Cardiac muscle cell (in vitro differentiated cells and primary cell): ENCODE results near the gene SERPINE1. TPM values are rescaled to one million over a fixed set of nuclear protein-coding genes. Genes with fewer than 3 reads are reported as not detected.

Experiments used
- DNase-seq, 2 donors: peaks; one replicate each; pipeline versions ENCODE4 v3.0.0 to v3.0.0-alpha.2; 2010 to 2017; ENCODE audit warnings: low read depth in 1 of 2, low spot score in 1 of 2
- H3K27ac ChIP-seq: fragments of 200-600 bp; sonication (generic); 2 replicates; pipeline ENCODE4 v1.5.1; 2016
- H3K27me3 ChIP-seq: fragments of 200-600 bp; sonication (generic); 2 replicates; pipeline ENCODE4 v1.6.0; 2016; ENCODE audit warnings: control low read depth
- H3K36me3 ChIP-seq: fragments of 200-600 bp; sonication (generic); 2 replicates; pipeline ENCODE4 v1.5.1; 2016; ENCODE audit warnings: control low read depth
- H3K4me1 ChIP-seq: fragments of 200-600 bp; sonication (generic); 2 replicates; pipeline ENCODE4 v1.8.1; 2017; ENCODE audit warnings: low read depth, mild to moderate bottlenecking, mixed run types
- H3K4me3 ChIP-seq: fragments of 200-600 bp; sonication (generic); 2 replicates; pipeline ENCODE4 v1.5.1; 2016; ENCODE audit warnings: mild to moderate bottlenecking
- H3K9me3 ChIP-seq: fragments of 200-600 bp; sonication (generic); 2 replicates; pipeline ENCODE4 v1.5.1; 2017; ENCODE audit warnings: low read depth, mild to moderate bottlenecking, control low read depth
- polyA plus RNA-seq: library from polyadenylated mRNA; unstranded; fragments of >200 nt; fragmentation: Nextera tagmentation; extraction: Ambion mirVana; gene quantifications from 2 replicates; pipeline ENCODE4 v1.2.1, GENCODE V29; 2016
- total RNA-seq: library from RNA; depleted of rRNA; stranded (reverse); fragments of >200 nt; gene quantifications from 2 replicates; pipeline ENCODE4 v1.2.3, GENCODE V29; 2016
- TF ChIP-seq, protein P1 (sequence below): IDR thresholded peaks from 2 replicates; pipeline ENCODE4 v1.5.1; 2012; ENCODE audit warnings: low read depth, mild to moderate bottlenecking, low read length

Gene SERPINE1
- total and polyA plus RNA-seq, 2 experiments from 2014 or later = 1.1 to 1.9 TPM

DNA sequence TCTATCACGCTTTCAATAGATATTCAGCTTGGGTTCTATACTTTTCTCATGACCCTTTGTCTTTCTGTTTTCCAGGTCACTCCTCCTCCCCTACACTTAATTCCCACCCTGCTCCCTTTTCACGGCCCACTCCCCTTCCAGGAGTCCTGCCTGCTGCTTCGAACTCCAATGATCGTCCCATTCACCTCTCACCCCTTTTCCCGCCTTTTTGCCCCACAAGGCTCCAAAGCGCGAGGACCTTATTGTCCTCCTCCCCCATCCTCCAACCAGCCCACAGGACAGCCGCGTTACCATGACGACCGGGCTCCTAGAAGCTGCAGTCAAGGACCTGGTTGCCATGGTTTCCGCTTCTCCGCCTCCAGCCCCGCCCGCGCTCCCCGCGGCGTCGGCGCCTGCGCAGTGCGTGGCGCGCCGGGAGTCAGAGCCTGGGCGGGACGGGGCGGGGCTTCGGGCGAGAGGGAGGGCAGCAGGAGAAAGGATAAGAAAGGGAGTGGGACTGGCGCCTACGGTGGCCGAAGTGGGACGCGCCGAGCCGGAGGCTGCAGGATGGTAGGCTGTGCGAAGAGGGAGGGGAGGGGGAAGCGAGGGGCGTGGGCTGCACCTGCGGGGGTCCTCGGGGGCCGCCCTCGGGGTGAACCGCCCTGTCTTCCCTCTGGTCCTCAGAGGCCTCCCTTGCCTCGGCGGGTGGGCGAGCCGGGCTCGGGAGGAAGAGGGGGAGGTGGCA, 27.2 kb downstream of the SERPINE1 start, which contains the start of gene AP1S1:
Gene AP1S1 (plus strand): TSS at position 508 of the 724 bp plus-strand sequence. CDS start 39 bp downstream, at position 547.
- no peaks in the 10 kb centered on the region for H3K36me3 ChIP-seq
- H3K9me3 ChIP-seq = no peaks in the 10 kb centered on the region
- TF ChIP-seq, protein P1, sequence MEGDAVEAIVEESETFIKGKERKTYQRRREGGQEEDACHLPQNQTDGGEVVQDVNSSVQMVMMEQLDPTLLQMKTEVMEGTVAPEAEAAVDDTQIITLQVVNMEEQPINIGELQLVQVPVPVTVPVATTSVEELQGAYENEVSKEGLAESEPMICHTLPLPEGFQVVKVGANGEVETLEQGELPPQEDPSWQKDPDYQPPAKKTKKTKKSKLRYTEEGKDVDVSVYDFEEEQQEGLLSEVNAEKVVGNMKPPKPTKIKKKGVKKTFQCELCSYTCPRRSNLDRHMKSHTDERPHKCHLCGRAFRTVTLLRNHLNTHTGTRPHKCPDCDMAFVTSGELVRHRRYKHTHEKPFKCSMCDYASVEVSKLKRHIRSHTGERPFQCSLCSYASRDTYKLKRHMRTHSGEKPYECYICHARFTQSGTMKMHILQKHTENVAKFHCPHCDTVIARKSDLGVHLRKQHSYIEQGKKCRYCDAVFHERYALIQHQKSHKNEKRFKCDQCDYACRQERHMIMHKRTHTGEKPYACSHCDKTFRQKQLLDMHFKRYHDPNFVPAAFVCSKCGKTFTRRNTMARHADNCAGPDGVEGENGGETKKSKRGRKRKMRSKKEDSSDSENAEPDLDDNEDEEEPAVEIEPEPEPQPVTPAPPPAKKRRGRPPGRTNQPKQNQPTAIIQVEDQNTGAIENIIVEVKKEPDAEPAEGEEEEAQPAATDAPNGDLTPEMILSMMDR = no peak
- H3K4me3 ChIP-seq = peak within 1 kb of the TSS; percentile 86
- H3K27me3 ChIP-seq = no peaks in the 10 kb centered on the region
- DNase-seq = peak; percentile 95
- H3K27ac ChIP-seq = no peak within 1 kb of the TSS
- H3K4me1 ChIP-seq = no peaks in the 10 kb centered on the region

DNA sequence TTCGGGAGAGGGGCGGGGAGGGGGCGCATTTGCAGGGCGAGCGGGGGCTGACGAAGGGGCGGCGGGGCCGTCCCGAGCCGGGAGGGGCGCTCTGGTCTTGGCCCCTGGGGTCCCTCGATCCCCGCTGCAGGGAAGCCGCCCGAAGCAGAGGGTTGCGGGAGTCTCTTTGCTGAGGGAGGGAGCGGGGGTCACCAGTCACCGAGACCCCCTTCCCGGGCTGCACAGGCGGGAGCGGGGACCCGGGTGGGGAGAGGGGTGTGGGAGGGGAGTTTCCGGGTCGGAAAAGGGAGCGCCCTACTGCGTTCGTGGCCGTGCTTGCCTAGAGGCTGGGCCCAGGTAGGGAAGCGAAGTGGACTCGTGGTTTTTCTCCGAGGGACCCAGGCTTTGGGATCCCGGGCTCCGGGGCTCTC, 27.8 kb downstream of the SERPINE1 start:
- H3K4me1 ChIP-seq = no peaks in the 10 kb centered on the region

DNA sequence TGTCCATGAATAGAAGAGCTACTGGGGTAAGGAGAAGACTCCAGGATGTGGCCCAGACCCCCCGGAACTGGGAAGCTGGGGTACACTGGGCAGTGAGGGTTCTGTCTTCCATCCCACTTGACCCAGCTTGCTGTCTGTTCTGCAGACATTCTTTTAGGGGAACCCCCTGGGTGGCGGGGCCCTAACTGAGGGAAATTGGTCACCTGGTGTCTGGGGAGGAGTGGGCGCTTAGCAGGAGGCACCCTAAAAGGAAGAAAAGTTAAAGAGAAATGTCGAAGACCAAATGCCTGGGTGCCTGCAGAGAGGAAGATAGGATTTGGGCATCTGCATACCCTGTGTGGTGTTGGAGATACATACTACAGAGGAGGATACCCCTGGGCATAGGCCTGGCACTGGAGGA, 28.4 kb downstream of the SERPINE1 start:
- Histone ChIP-seq H3K36me3 (no peaks in the 10 kb centered on the region), H3K4me3 (peak overlapping the region; percentile 86), H3K4me1 (no peaks in the 10 kb centered on the region), H3K9me3 (no peaks in the 10 kb centered on the region), H3K27me3 (peaks cover 4% of the 10 kb centered on the region), H3K27ac (no peak overlapping the region)
- no peak for DNase-seq
- TF ChIP-seq, protein P1 = no peak

More for the DNA sequence above, 27.8 kb downstream of the SERPINE1 start:
- Histone ChIP-seq H3K4me3 (peak overlapping the region; percentile 86), H3K36me3 (no peaks in the 10 kb centered on the region), H3K9me3 (no peaks in the 10 kb centered on the region), H3K27ac (no peak overlapping the region), H3K27me3 (no peaks in the 10 kb centered on the region)
- TF ChIP-seq, protein P1 = no peak
- peak in 1 of 2 donors; percentile 30 for DNase-seq

DNA sequence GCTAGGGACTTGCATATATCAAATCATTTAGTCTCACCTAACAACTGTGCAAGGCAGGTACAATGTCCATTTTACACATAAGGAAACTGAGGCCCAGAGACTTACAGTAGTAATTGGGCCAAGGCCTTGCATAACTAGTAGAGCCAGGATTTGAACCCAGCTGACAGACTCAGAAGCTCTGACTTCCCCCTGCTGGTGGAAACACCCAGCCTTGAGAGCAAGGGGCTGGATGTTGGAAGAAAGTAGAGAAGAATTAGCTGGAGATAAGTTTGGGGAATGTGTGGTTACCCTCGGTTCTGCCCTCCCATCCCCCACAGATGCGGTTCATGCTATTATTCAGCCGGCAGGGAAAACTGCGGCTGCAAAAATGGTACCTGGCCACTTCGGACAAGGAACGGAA, 29.4 kb downstream of the SERPINE1 start:
- Histone ChIP-seq H3K4me3 (no peak overlapping the region), H3K36me3 (no peaks in the 10 kb centered on the region), H3K27ac (no peak overlapping the region), H3K4me1 (no peaks in the 10 kb centered on the region), H3K27me3 (peaks cover 14% of the 10 kb centered on the region), H3K9me3 (no peaks in the 10 kb centered on the region)
- no peak for DNase-seq
- TF ChIP-seq, protein P1 = peak; percentile 25

DNA sequence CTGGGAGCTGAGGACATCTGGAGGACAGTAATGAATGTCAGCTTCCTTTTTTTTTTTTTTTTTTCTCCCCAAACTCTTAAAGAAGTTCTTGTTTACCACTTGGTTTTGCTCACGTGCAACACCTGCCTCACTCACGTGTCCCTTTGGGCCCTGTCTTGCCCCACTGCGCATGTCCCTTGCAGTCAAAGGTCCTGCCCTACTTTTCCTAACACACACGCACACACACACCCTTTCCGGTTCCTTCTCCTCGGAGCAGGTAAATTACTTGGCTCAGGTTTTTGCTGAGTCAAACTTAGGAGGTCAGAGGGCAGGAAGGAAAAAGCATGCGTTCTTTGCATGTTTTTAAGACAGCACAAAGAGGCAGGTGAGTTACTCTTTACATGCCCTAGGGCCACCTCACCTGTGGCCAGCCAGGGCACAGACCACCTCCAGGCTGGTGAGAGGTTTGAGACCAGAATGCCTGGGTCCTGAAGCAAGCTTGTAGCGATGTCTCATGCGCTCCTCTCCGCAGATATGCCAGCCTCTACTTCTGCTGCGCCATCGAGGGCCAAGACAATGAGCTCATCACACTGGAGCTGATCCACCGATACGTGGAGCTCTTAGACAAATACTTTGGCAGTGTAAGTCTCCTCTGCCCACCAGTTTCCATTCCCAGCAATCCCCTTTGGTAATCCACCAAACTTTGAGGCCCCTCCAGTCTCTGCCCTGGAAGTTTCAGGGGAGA, 30.1 kb downstream of the SERPINE1 start:
- H3K4me3 ChIP-seq = no peak overlapping the region
- DNase-seq = no peak

More for the DNA sequence above, 30.1 kb downstream of the SERPINE1 start:
- Histone ChIP-seq H3K4me1 (no peaks in the 10 kb centered on the region), H3K36me3 (no peaks in the 10 kb centered on the region), H3K27ac (no peak overlapping the region), H3K9me3 (no peaks in the 10 kb centered on the region), H3K27me3 (peaks cover 21% of the 10 kb centered on the region)
- TF ChIP-seq, protein P1 = no peak
